Endothelial cell of umbilical vein (primary cell): Measurements from ENCODE around the gene FAM13B.

ENCODE experiments used
- EZH2 ChIP-seq: IDR thresholded peaks from 2 replicates; pipeline ENCODE4 v1.6.1; 2012; ENCODE audit warnings: borderline replicate concordance, low read depth, mild to moderate bottlenecking, moderate library complexity, low read length, inconsistent platforms; ENCODE audit not compliant: severe bottlenecking
- JUN ChIP-seq: IDR thresholded peaks from 2 replicates; pipeline ENCODE4 v1.6.1; 2011; ENCODE audit warnings: borderline replicate concordance, low read depth; ENCODE audit not compliant: insufficient read length, insufficient read depth
- MAX ChIP-seq: IDR thresholded peaks from 2 replicates; pipeline ENCODE4 v1.6.1; 2011; ENCODE audit not compliant: insufficient read depth, insufficient read length
- POLR2A ChIP-seq: IDR thresholded peaks from 2 replicates; pipeline ENCODE4 v1.6.1; 2012; ENCODE audit warnings: low read depth, mild to moderate bottlenecking, control low read depth, low read length
- POLR2AphosphoS5 ChIP-seq: IDR thresholded peaks from 2 replicates; pipeline ENCODE4 v1.6.1; 2012; ENCODE audit warnings: low read depth, mild to moderate bottlenecking, control low read depth, low read length, moderate library complexity; ENCODE audit not compliant: insufficient read depth
- TF ChIP-seq, protein P1 (sequence below), 2 donors: IDR thresholded peaks; 1 replicate in 1 of 2; 2 replicates in 1 of 2; pipeline ENCODE4 v1.5.1; 2011; ENCODE audit warnings: low read length in 2 of 2, mild to moderate bottlenecking in 2 of 2, moderate library complexity in 2 of 2, control low read depth in 1 of 2, inconsistent platforms in 1 of 2, low read depth in 1 of 2; ENCODE audit not compliant: insufficient read depth in 1 of 2; ENCODE audit errors: extremely low read depth in 1 of 2

- TF ChIP-seq, protein P1, sequence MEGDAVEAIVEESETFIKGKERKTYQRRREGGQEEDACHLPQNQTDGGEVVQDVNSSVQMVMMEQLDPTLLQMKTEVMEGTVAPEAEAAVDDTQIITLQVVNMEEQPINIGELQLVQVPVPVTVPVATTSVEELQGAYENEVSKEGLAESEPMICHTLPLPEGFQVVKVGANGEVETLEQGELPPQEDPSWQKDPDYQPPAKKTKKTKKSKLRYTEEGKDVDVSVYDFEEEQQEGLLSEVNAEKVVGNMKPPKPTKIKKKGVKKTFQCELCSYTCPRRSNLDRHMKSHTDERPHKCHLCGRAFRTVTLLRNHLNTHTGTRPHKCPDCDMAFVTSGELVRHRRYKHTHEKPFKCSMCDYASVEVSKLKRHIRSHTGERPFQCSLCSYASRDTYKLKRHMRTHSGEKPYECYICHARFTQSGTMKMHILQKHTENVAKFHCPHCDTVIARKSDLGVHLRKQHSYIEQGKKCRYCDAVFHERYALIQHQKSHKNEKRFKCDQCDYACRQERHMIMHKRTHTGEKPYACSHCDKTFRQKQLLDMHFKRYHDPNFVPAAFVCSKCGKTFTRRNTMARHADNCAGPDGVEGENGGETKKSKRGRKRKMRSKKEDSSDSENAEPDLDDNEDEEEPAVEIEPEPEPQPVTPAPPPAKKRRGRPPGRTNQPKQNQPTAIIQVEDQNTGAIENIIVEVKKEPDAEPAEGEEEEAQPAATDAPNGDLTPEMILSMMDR (IDR thresholded peaks at IDR 0.05; ENCODE audit: extremely low read depth in 1 of 2, insufficient read depth in 1 of 2, low read depth in 1 of 2, low read length in 2 of 2): no peak
- TF ChIP-seq EZH2 (no peak), POLR2A (no peak), MAX (no peak), POLR2AphosphoS5 (no peak), JUN (no peak)
Observed at GRCh38 chr5:138037271-138037670, 4.4 kb upstream of the FAM13B start.
